Chondrocyte (in vitro differentiated cells): Measurements from ENCODE around the gene FAM149B1. TPM values are rescaled to one million over a fixed set of nuclear protein-coding genes. Genes with fewer than 3 reads are reported as not detected.

ENCODE experiments used
- DNase-seq: peaks from one replicate; pipeline ENCODE4 v3.0.0; 2021; ENCODE audit warnings: mixed read lengths, low spot score
- H3K27ac Mint-ChIP-seq: one replicate; pipeline ENCODE4 v1.8.0; 2021; ENCODE audit warnings: mild to moderate bottlenecking, moderate library complexity, mixed read lengths; ENCODE audit not compliant: unreplicated experiment
- H3K27me3 Mint-ChIP-seq: 2 replicates; pipeline ENCODE4 v1.8.0; 2021; ENCODE audit warnings: low read depth, mixed read lengths
- H3K36me3 Mint-ChIP-seq: 2 replicates; pipeline ENCODE4 v1.8.0; 2021; ENCODE audit warnings: low read depth, mixed read lengths
- H3K4me1 Mint-ChIP-seq: 2 replicates; pipeline ENCODE4 v1.8.0; 2021; ENCODE audit warnings: low read depth, mild to moderate bottlenecking, mixed read lengths
- H3K4me3 Mint-ChIP-seq: one replicate; pipeline ENCODE4 v1.8.0; 2021; ENCODE audit warnings: mild to moderate bottlenecking, moderate library complexity, mixed read lengths; ENCODE audit not compliant: unreplicated experiment
- H3K9me3 Mint-ChIP-seq: 2 replicates; pipeline ENCODE4 v1.8.0; 2021; ENCODE audit warnings: low read depth, mixed read lengths
- total RNA-seq: library from RNA; stranded (reverse); gene quantifications from 3 replicates; pipeline ENCODE4 v1.2.1, GENCODE V29; 2021
- TF ChIP-seq, protein P1 (sequence below): fragments of 200-600 bp; sonication (generic); IDR thresholded peaks from 2 replicates; pipeline ENCODE4 v1.5.0; 2021; ENCODE audit warnings: antibody characterized with exemption, mild to moderate bottlenecking, moderate library complexity

Gene FAM149B1
- total RNA-seq, 1 donor from 2014 or later: 20.8 TPM

- Mint-ChIP-seq H3K4me1 (peaks cover 17% of the 10 kb centered on the region), H3K36me3 (peaks cover 1% of the 10 kb centered on the region), H3K9me3 (peaks cover 11% of the 10 kb centered on the region), H3K27ac (peak overlapping the region; percentile 38), H3K4me3 (no peak overlapping the region), H3K27me3 (no peaks in the 10 kb centered on the region)
- TF ChIP-seq, protein P1, sequence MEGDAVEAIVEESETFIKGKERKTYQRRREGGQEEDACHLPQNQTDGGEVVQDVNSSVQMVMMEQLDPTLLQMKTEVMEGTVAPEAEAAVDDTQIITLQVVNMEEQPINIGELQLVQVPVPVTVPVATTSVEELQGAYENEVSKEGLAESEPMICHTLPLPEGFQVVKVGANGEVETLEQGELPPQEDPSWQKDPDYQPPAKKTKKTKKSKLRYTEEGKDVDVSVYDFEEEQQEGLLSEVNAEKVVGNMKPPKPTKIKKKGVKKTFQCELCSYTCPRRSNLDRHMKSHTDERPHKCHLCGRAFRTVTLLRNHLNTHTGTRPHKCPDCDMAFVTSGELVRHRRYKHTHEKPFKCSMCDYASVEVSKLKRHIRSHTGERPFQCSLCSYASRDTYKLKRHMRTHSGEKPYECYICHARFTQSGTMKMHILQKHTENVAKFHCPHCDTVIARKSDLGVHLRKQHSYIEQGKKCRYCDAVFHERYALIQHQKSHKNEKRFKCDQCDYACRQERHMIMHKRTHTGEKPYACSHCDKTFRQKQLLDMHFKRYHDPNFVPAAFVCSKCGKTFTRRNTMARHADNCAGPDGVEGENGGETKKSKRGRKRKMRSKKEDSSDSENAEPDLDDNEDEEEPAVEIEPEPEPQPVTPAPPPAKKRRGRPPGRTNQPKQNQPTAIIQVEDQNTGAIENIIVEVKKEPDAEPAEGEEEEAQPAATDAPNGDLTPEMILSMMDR: no peak
- no peak for DNase-seq
Observed at GRCh38 chr10:73261362-73261995, 93.6 kb downstream of the FAM149B1 start.

- TF ChIP-seq, protein P1: no peak
- Mint-ChIP-seq H3K36me3 (peaks cover 1% of the 10 kb centered on the region), H3K9me3 (peaks cover 11% of the 10 kb centered on the region), H3K4me1 (peaks cover 17% of the 10 kb centered on the region), H3K27me3 (peaks cover 1% of the 10 kb centered on the region), H3K4me3 (peak overlapping the region; percentile 31), H3K27ac (peak overlapping the region; percentile 96)
- no peak for DNase-seq
Observed at GRCh38 chr10:73262105-73262730, 94.3 kb downstream of the FAM149B1 start.

GRCh38 chr10:73262880-73263555 lies 95.1 kb downstream of the FAM149B1 start:
- Mint-ChIP-seq H3K9me3 (peaks cover 11% of the 10 kb centered on the region), H3K27ac (no peak overlapping the region), H3K36me3 (peaks cover 1% of the 10 kb centered on the region), H3K4me3 (no peak overlapping the region), H3K4me1 (peaks cover 17% of the 10 kb centered on the region), H3K27me3 (peaks cover 7% of the 10 kb centered on the region)
- TF ChIP-seq, protein P1: no peak
- DNase-seq: no peak

DNA sequence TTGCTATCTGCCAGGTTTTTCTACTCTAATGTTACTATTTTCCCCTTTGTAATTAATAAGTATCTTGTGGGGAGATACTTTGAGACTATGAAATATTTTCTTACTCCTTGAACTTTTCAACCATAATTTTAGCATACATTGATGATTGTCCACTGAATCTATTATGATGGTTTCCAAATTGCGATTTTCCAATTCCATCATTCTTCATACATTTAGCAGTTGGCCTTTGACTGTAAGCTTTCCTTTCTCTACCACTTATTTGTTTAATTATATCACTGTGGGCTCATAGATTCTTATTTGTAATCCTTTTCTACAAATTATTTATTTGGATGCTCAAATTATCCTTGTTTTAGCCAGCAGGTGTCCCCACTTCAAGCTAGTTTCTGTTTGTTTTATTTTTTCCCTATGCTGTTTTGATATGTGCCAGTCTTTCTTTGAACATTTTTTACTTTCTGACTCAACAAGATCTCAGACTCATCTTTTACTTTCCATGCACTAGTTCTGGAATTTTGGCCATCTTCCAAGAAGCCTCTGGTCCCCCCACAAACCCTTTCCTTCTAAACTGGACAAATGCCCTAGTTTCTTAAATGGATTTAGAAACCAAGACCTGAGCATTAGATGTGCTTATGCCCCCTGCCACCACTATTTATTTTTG lies 95.9 kb downstream of the FAM149B1 start:
- TF ChIP-seq, protein P1: peak; percentile 88
- Mint-ChIP-seq H3K27me3 (peaks cover 7% of the 10 kb centered on the region), H3K27ac (peak overlapping the region; percentile 45), H3K9me3 (peaks cover 6% of the 10 kb centered on the region), H3K4me1 (peaks cover 17% of the 10 kb centered on the region), H3K4me3 (no peak overlapping the region), H3K36me3 (no peaks in the 10 kb centered on the region)
- no peak for DNase-seq

DNA sequence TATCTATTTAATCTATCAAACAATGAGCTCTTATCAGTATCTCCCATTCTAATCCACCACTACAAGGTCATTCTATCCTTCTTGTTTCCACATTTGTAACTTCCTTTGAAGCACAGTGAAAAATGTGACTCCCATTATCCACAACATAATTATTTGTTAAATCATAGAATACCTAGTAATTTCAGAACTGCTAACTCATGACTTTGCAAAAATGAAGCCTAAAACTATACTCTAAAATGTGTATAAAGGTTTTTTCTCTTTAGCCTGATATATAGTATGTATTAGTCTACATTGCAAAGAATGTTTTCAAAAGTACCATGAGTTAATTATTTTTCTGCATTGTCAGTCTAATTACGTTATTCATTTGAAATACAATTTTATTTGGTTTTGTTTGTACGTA lies 96.5 kb downstream of the FAM149B1 start:
- H3K9me3 Mint-ChIP-seq: peaks cover under 1% of the 10 kb centered on the region
- TF ChIP-seq, protein P1: no peak
- H3K27me3 Mint-ChIP-seq: peaks cover 7% of the 10 kb centered on the region
- H3K36me3 Mint-ChIP-seq: no peaks in the 10 kb centered on the region
- DNase-seq: no peak
- H3K4me3 Mint-ChIP-seq: no peak overlapping the region
- H3K27ac Mint-ChIP-seq: no peak overlapping the region
- peaks cover 17% of the 10 kb centered on the region for H3K4me1 Mint-ChIP-seq
